ENCODE data around the gene GFOD1. TPM values are rescaled to one million over a fixed set of nuclear protein-coding genes. Genes with fewer than 3 reads are reported as not detected.
A peak's percentile ranks its signal among the peaks of the same experiment; 100 is the strongest.

Gene GFOD1
- total and polyA plus RNA-seq, 2 donors (not counting 1 experiment from before 2014, with no cell fraction given) = 10.5 to 25.3 TPM

DNA sequence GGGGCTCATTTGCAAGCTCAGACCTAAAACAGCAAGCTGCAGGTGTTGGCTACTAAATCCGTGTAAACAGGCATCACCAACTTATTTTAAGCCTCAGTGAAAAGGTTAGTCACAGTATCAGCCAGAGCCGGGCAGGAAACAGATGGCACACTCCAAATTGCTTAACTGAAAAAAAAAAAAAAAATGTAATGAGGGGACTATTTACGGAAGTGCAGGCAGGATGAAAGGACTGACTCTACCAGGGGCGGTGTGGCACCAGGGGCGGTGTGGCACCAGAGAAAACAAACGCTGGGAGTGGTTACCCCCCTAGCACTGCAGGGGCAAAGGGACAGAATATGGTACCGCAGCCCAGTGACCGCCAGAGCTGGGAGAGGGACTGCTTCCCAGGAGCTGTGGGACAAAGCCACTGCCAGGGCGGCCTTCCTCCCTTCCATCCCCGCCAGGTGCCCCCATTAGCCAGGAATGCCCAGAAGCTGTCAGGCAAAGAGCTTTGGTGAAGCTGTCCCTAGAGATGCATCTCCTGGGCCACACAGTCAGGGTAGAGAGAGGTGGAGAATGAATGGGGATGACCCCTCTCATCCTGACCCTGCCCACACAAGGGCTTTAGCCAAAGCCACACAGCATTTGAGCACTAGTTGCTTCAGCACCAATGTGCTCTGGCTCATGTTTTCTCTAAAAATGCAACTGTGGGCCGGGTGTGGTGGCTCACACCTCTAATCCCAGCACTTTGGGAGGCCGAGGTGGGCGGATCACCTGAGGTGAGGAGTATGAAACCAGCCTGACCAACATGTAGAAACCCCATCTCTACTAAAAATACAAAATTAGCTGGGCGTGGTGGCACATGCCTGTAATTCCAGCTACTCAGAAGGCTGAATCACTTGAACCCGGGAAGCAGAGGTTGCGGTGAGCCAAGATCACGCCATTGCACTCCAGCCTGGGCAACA, 39.6 kb upstream of the GFOD1 start:
- TF ChIP-seq EZH2 (IDR thresholded peaks at IDR 0.05; ENCODE audit: low read length, missing control alignments) (no peak), CTCF (conservative IDR thresholded peaks at IDR 0.05 in 1 of 2, IDR thresholded peaks at IDR 0.05 in 1 of 2; ENCODE audit: low read depth in 1 of 2, low read length in 2 of 2) (no peak)
- Histone ChIP-seq H3K27me3 (ENCODE audit: control insufficient read depth, insufficient read depth, low read length) (no peaks in the 10 kb centered on the region), H3K4me2 (ENCODE audit: extremely low read depth, insufficient read depth, low read length) (no peak overlapping the region), H4K20me1 (ENCODE audit: control insufficient read depth, extremely low read depth, insufficient read depth, low read length) (no peaks in the 10 kb centered on the region), H3K9me3 (ENCODE audit: control insufficient read depth, insufficient read depth, low read depth, low read length) (no peaks in the 10 kb centered on the region), H3K4me3 (replicated peaks in 1 of 4; ENCODE audit: control extremely low read depth in 1 of 4, insufficient read depth in 1 of 4, low read depth in 3 of 4, low read length in 4 of 4) (no peak overlapping the region), H2AFZ (ENCODE audit: low read length) (no peak overlapping the region), H3K27ac (ENCODE audit: insufficient read depth, low read length) (no peak overlapping the region), H3K4me1 (ENCODE audit: control insufficient read depth, extremely low read depth, insufficient read depth, low read length) (peaks cover 2% of the 10 kb centered on the region), H3K9ac (ENCODE audit: insufficient read depth, low read length) (no peak overlapping the region), H3K79me2 (ENCODE audit: control insufficient read depth, insufficient read depth, low read length) (no peaks in the 10 kb centered on the region), H3K36me3 (ENCODE audit: control insufficient read depth, insufficient read depth, low read length) (no peaks in the 10 kb centered on the region)
- peak in 1 of 2 donors; percentile 15 for DNase-seq (ENCODE audit: low read depth in 2 of 2)

DNA sequence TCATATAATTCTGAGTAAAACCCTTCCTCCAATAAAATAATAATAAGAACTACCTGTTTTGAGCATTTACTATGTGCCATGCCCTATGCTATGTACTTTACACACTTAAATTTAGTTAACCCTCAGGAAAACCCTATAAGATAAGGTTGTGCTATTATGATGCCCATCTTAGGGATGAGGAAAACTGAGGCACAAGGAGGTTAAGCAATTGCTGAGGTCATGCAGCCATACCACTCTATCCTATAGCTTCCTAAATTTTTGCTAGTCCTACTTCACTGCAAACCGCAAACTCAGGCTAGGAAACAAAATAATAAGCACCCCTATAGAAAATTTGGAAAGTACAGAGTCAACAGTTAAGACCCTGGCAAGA, 38.9 kb upstream of the GFOD1 start:
- no peaks in the 10 kb centered on the region for H3K36me3 ChIP-seq (ENCODE audit: control insufficient read depth, insufficient read depth, low read length)
- H3K27ac ChIP-seq (ENCODE audit: insufficient read depth, low read length) = no peak overlapping the region
- no peaks in the 10 kb centered on the region for H3K9me3 ChIP-seq (ENCODE audit: control insufficient read depth, insufficient read depth, low read depth, low read length)
- H4K20me1 ChIP-seq (ENCODE audit: control insufficient read depth, extremely low read depth, insufficient read depth, low read length) = no peaks in the 10 kb centered on the region
- H3K27me3 ChIP-seq (ENCODE audit: control insufficient read depth, insufficient read depth, low read length) = no peaks in the 10 kb centered on the region
- TF ChIP-seq EZH2 (IDR thresholded peaks at IDR 0.05; ENCODE audit: low read length, missing control alignments) (no peak), CTCF (conservative IDR thresholded peaks at IDR 0.05 in 1 of 2, IDR thresholded peaks at IDR 0.05 in 1 of 2; ENCODE audit: low read depth in 1 of 2, low read length in 2 of 2) (no peak)
- H3K79me2 ChIP-seq (ENCODE audit: control insufficient read depth, insufficient read depth, low read length) = no peaks in the 10 kb centered on the region
- no peak overlapping the region for H3K4me3 ChIP-seq (replicated peaks in 1 of 4; ENCODE audit: control extremely low read depth in 1 of 4, insufficient read depth in 1 of 4, low read depth in 3 of 4, low read length in 4 of 4)
- H2AFZ ChIP-seq (ENCODE audit: low read length) = no peak overlapping the region
- no peak overlapping the region for H3K9ac ChIP-seq (ENCODE audit: insufficient read depth, low read length)
- no peak overlapping the region for H3K4me2 ChIP-seq (ENCODE audit: extremely low read depth, insufficient read depth, low read length)
- peaks cover 2% of the 10 kb centered on the region for H3K4me1 ChIP-seq (ENCODE audit: control insufficient read depth, extremely low read depth, insufficient read depth, low read length)
- no peak for DNase-seq (ENCODE audit: low read depth in 2 of 2)

- H4K20me1 ChIP-seq (ENCODE audit: control insufficient read depth, extremely low read depth, insufficient read depth, low read length) = no peaks in the 10 kb centered on the region
- no peak overlapping the region for H3K27ac ChIP-seq (ENCODE audit: insufficient read depth, low read length)
- H2AFZ ChIP-seq (ENCODE audit: low read length) = no peak overlapping the region
- no peak overlapping the region for H3K9ac ChIP-seq (ENCODE audit: insufficient read depth, low read length)
- no peak overlapping the region for H3K4me2 ChIP-seq (ENCODE audit: extremely low read depth, insufficient read depth, low read length)
- H3K79me2 ChIP-seq (ENCODE audit: control insufficient read depth, insufficient read depth, low read length) = no peaks in the 10 kb centered on the region
- TF ChIP-seq CTCF (conservative IDR thresholded peaks at IDR 0.05 in 1 of 2, IDR thresholded peaks at IDR 0.05 in 1 of 2; ENCODE audit: low read depth in 1 of 2, low read length in 2 of 2) = no peak
- TF ChIP-seq EZH2 (IDR thresholded peaks at IDR 0.05; ENCODE audit: low read length, missing control alignments) = no peak
- H3K36me3 ChIP-seq (ENCODE audit: control insufficient read depth, insufficient read depth, low read length) = no peaks in the 10 kb centered on the region
- H3K9me3 ChIP-seq (ENCODE audit: control insufficient read depth, insufficient read depth, low read depth, low read length) = no peaks in the 10 kb centered on the region
- H3K4me3 ChIP-seq (replicated peaks in 1 of 4; ENCODE audit: control extremely low read depth in 1 of 4, insufficient read depth in 1 of 4, low read depth in 3 of 4, low read length in 4 of 4) = no peak overlapping the region
- peaks cover 2% of the 10 kb centered on the region for H3K4me1 ChIP-seq (ENCODE audit: control insufficient read depth, extremely low read depth, insufficient read depth, low read length)
- DNase-seq (ENCODE audit: low read depth in 2 of 2) = no peak
- H3K27me3 ChIP-seq (ENCODE audit: control insufficient read depth, insufficient read depth, low read length) = no peaks in the 10 kb centered on the region
Measured at GRCh38 chr6:13524801-13525508, 37.6 kb upstream of the GFOD1 start.

Data from fibroblast of lung (primary cell).